Activated CD4-positive, alpha-beta memory T cell treated with anti-CD3 and anti-CD28 coated beads for 36 hours (primary cell): ENCODE results near the gene MAML3. TPM values are rescaled to one million over a fixed set of nuclear protein-coding genes. Genes with fewer than 3 reads are reported as not detected.

Experiments used
- CTCF ChIA-PET: fragments of 350-600 bp; sonication (Branson Sonifier 250); formaldehyde crosslinking; loops from one replicate; lab custom pipeline; 2021; ENCODE audit warnings: antibody characterized with exemption, inconsistent platforms; lab: Charles Lee
- POLR2A ChIA-PET: fragments of 350-600 bp; sonication (Branson Sonifier 250); formaldehyde crosslinking; loops from one replicate; lab custom pipeline; 2021; ENCODE audit warnings: antibody characterized with exemption; lab: Charles Lee
- DNase-seq: peaks from one replicate; pipeline ENCODE4 v3.0.0-alpha.2; 2020
- H3K27ac Mint-ChIP-seq: one replicate; pipeline ENCODE4 v1.8.0; 2021; ENCODE audit warnings: mixed read lengths
- H3K27me3 Mint-ChIP-seq: one replicate; pipeline ENCODE4 v1.8.0; 2021; ENCODE audit warnings: mixed read lengths
- H3K36me3 Mint-ChIP-seq: one replicate; pipeline ENCODE4 v1.8.0; 2021; ENCODE audit warnings: mixed read lengths
- H3K4me1 Mint-ChIP-seq: one replicate; pipeline ENCODE4 v1.8.0; 2021; ENCODE audit warnings: low read depth, mixed read lengths
- H3K4me3 Mint-ChIP-seq: one replicate; pipeline ENCODE4 v1.8.0; 2021; ENCODE audit warnings: mild to moderate bottlenecking, mixed read lengths
- H3K9me3 Mint-ChIP-seq: one replicate; pipeline ENCODE4 v1.8.0; 2021; ENCODE audit warnings: mixed read lengths
- intact Hi-C: fragments of 100-400 bp; cut with micrococcal nuclease; formaldehyde crosslinking; loops from one replicate; pipeline ENCODE4 v1.15.1; 2023
- total RNA-seq, 2 experiments: library from RNA; stranded (reverse); gene quantifications; one replicate each; pipeline ENCODE4 v1.2.3, GENCODE V29; 2021

The MAML3 gene
- total RNA-seq, 2 experiments from 2014 or later: 0.51 to 0.76 TPM

DNA sequence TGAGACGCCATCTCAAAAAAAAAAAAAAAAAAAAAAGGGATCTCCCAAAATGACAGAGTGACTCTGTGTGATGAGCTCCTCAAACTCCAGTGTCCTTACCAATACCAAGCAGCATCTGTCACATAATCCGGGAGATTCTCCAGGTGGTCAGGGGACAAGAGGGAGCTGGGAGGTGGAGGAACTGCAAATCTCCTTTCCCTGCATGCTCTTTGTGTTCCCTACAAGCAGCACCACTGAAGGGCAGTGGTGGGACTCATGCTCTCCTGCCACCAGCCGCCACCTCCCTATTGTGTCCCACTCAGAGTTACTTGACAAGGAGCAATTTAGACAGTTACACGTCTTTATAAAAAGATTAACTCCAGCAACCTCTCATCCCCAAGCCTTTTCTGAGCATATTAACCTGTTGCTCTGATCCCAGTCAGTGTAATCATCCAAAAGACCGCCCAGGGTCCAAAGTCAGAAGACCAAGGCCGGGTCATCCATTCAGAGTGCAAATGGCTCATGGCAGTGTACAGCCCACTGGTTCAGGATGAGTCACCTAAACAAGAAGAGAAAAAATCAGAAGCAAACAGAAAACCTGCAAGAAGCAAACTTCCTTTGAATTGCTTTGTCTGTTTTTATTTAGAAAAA, 464.8 kb downstream of the MAML3 start:
- H3K27ac Mint-ChIP-seq: no peak overlapping the region
- ChIA-PET POLR2A (no interaction called here), CTCF (no interaction called here)
- no peaks in the 10 kb centered on the region for H3K9me3 Mint-ChIP-seq
- no peaks in the 10 kb centered on the region for H3K27me3 Mint-ChIP-seq
- H3K4me1 Mint-ChIP-seq: peaks cover 3% of the 10 kb centered on the region
- DNase-seq: no peak
- intact Hi-C loops: no loop called here
- H3K36me3 Mint-ChIP-seq: no peaks in the 10 kb centered on the region
- no peak overlapping the region for H3K4me3 Mint-ChIP-seq

GRCh38 chr4:139686988-139687387, 467.0 kb downstream of the MAML3 start:
- no peak for DNase-seq
- POLR2A ChIA-PET: no interaction called here
- H3K4me3 Mint-ChIP-seq: no peak overlapping the region
- H3K9me3 Mint-ChIP-seq: no peaks in the 10 kb centered on the region
- H3K4me1 Mint-ChIP-seq: peaks cover 3% of the 10 kb centered on the region
- CTCF ChIA-PET: no interaction called here
- intact Hi-C loops: no loop called here
- H3K27me3 Mint-ChIP-seq: no peaks in the 10 kb centered on the region
- H3K27ac Mint-ChIP-seq: no peak overlapping the region
- no peaks in the 10 kb centered on the region for H3K36me3 Mint-ChIP-seq

DNA sequence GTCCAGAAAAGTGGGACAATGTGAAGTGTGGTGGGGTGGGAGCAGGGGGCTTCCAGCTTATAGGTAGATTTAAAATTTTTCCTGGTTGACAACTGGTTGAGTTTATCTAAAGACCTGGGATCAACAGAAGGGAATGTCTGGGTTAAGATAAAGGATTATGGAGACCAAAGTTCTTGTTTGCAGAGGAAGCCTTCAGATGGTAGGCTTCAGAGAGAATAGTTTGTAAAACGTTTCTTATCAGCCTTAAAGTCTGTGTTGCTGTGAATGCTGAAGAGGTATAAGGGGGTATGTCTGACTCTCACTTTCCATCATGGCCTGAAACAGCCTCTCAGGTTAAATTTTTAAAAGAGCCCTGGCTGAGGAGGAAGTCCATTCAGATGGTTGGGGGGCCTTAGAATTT, 467.9 kb downstream of the MAML3 start:
- Mint-ChIP-seq H3K4me3 (no peak overlapping the region), H3K36me3 (no peaks in the 10 kb centered on the region), H3K4me1 (peaks cover 3% of the 10 kb centered on the region), H3K9me3 (no peaks in the 10 kb centered on the region), H3K27ac (no peak overlapping the region), H3K27me3 (no peaks in the 10 kb centered on the region)
- ChIA-PET POLR2A (no interaction called here), CTCF (no interaction called here)
- no peak for DNase-seq
- intact Hi-C loops: no loop called here

GRCh38 chr4:139685180-139685579, 468.8 kb downstream of the MAML3 start:
- CTCF ChIA-PET: no interaction called here
- H3K27me3 Mint-ChIP-seq: no peaks in the 10 kb centered on the region
- no peak for DNase-seq
- no peaks in the 10 kb centered on the region for H3K9me3 Mint-ChIP-seq
- POLR2A ChIA-PET: no interaction called here
- no peak overlapping the region for H3K27ac Mint-ChIP-seq
- H3K4me3 Mint-ChIP-seq: no peak overlapping the region
- no peaks in the 10 kb centered on the region for H3K36me3 Mint-ChIP-seq
- H3K4me1 Mint-ChIP-seq: peaks cover 3% of the 10 kb centered on the region
- intact Hi-C loops: loop anchor here (2.0 kb wide), 1 partner anchor 28 kb away; no protein-coding TSS in a partner anchor

GRCh38 chr4:139684351-139684750, 469.6 kb downstream of the MAML3 start:
- Mint-ChIP-seq H3K27ac (no peak overlapping the region), H3K4me3 (no peak overlapping the region), H3K4me1 (peaks cover 3% of the 10 kb centered on the region), H3K36me3 (no peaks in the 10 kb centered on the region), H3K9me3 (no peaks in the 10 kb centered on the region), H3K27me3 (no peaks in the 10 kb centered on the region)
- ChIA-PET POLR2A (no interaction called here), CTCF (no interaction called here)
- no peak for DNase-seq
- intact Hi-C loops: loop anchor here (2.0 kb wide), 1 partner anchor 28 kb away; no protein-coding TSS in a partner anchor

DNA sequence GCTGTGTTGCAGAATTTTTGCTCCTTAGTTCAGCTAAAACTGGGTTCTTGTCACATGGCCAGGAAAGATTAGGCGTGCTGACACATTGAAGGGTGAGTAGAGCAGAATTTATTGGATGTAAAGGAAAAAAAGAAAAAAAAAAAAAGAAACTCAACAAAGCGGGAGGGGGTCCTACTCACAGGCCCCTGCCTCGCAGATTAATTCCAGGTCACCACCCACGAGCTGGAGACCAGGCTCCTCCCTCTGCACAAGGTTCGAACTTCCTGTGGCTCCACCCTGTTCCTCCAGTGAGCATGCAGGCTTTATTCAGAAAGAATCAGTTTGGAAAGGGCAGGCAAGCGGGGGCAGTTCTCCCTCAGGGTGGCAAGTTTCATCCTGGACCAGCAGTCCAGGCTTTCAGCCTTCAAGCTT, 471.2 kb downstream of the MAML3 start:
- intact Hi-C loops: no loop called here
- Mint-ChIP-seq H3K4me3 (no peak overlapping the region), H3K27me3 (no peaks in the 10 kb centered on the region), H3K36me3 (no peaks in the 10 kb centered on the region), H3K27ac (no peak overlapping the region), H3K9me3 (no peaks in the 10 kb centered on the region), H3K4me1 (peaks cover 3% of the 10 kb centered on the region)
- DNase-seq: no peak
- CTCF ChIA-PET: no interaction called here
- POLR2A ChIA-PET: no interaction called here

DNA sequence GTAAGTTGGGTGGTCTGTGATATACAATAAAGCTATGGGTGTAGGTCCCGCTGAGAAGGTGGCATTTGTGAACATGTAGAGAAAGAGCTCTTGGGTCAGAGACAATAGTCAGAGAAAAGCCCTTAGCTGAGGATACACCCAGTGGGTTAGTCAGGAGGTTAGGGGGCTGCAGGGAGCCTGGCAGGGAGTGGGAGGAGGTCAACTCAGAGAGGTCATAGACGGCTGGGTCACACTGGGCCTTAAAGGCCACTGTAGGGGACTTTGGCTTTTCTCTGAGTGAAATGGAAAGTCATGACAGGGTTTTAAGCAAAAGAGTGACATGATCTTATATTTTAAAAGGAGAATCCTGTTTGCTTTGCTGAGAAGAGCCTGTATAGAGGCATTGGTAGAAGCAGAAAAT, 471.7 kb downstream of the MAML3 start:
- CTCF ChIA-PET: no interaction called here
- no peak overlapping the region for H3K27ac Mint-ChIP-seq
- no peaks in the 10 kb centered on the region for H3K27me3 Mint-ChIP-seq
- no peaks in the 10 kb centered on the region for H3K9me3 Mint-ChIP-seq
- POLR2A ChIA-PET: no interaction called here
- no peaks in the 10 kb centered on the region for H3K36me3 Mint-ChIP-seq
- peaks cover 3% of the 10 kb centered on the region for H3K4me1 Mint-ChIP-seq
- no peak for DNase-seq
- H3K4me3 Mint-ChIP-seq: no peak overlapping the region
- intact Hi-C loops: no loop called here

- DNase-seq: no peak
- ChIA-PET CTCF (interaction anchor here (1.3 kb wide), 1 partner anchor 19 kb away, joined by 4 read pairs; no protein-coding TSS in a partner anchor), POLR2A (no interaction called here)
- no peaks in the 10 kb centered on the region for H3K9me3 Mint-ChIP-seq
- no peaks in the 10 kb centered on the region for H3K4me1 Mint-ChIP-seq
- H3K4me3 Mint-ChIP-seq: no peak overlapping the region
- no peaks in the 10 kb centered on the region for H3K27me3 Mint-ChIP-seq
- H3K27ac Mint-ChIP-seq: no peak overlapping the region
- no peaks in the 10 kb centered on the region for H3K36me3 Mint-ChIP-seq
- intact Hi-C loops: no loop called here
These were observed 476.9 kb downstream of the MAML3 start for GRCh38 chr4:139676913-139677585.

- ChIA-PET POLR2A (no interaction called here), CTCF (interaction anchor here (1.3 kb wide), 1 partner anchor 19 kb away, joined by 4 read pairs; no protein-coding TSS in a partner anchor)
- Mint-ChIP-seq H3K36me3 (no peaks in the 10 kb centered on the region), H3K27me3 (no peaks in the 10 kb centered on the region), H3K9me3 (no peaks in the 10 kb centered on the region), H3K4me1 (no peaks in the 10 kb centered on the region), H3K4me3 (no peak overlapping the region), H3K27ac (no peak overlapping the region)
- no peak for DNase-seq
- intact Hi-C loops: no loop called here
These were observed 477.6 kb downstream of the MAML3 start for GRCh38 chr4:139676365-139676764.

DNA sequence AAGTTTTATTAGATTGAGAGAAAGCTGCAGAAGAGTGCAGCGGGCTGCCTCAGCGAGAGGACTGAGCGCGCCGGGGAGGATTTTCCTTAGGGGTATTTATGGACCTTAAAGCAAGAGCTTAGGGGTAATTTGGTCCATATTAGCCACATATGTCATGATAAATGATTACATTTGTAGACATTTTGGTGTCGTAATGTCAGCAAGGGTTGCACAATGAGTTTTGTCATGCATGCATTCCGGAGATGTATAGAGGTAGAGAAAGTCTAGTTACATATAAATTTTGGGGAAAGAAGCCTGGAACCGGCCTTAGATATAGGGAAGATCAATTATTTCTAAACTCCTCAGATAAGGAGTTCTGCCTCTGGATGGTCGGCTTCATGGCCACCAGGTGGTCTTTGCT, 478.3 kb downstream of the MAML3 start:
- no peak overlapping the region for H3K4me3 Mint-ChIP-seq
- CTCF ChIA-PET: interaction anchor here (0.9 kb wide), 1 partner anchor 23 kb away, joined by 3 read pairs; no protein-coding TSS in a partner anchor
- intact Hi-C loops: no loop called here
- H3K9me3 Mint-ChIP-seq: no peaks in the 10 kb centered on the region
- H3K4me1 Mint-ChIP-seq: no peaks in the 10 kb centered on the region
- no peak for DNase-seq
- no peak overlapping the region for H3K27ac Mint-ChIP-seq
- H3K36me3 Mint-ChIP-seq: no peaks in the 10 kb centered on the region
- H3K27me3 Mint-ChIP-seq: no peaks in the 10 kb centered on the region
- POLR2A ChIA-PET: no interaction called here

GRCh38 chr4:139674875-139675550, 479.0 kb downstream of the MAML3 start:
- H3K27ac Mint-ChIP-seq: no peak overlapping the region
- CTCF ChIA-PET: interaction anchor here (0.9 kb wide), 1 partner anchor 23 kb away, joined by 3 read pairs; no protein-coding TSS in a partner anchor
- POLR2A ChIA-PET: no interaction called here

DNA sequence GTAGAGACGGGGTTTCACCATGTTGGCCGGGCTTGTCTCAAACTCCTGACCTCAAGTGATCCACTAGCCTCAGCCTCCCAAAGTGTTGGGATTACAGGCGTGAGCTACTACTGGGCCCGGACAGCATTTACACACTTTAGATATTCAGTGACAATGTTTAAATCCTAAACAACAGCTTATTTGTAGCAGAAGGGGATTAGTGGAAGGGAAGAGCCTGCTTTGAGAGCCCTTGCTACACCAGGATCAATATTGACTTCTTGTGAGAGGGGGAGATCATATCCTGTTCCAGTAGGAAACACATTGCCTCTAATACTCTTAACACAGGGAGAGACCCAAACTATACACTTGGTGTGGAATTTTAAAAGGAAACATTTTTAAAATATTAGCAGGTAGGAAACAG, 481.3 kb downstream of the MAML3 start:
- Mint-ChIP-seq H3K9me3 (no peaks in the 10 kb centered on the region), H3K27ac (no peak overlapping the region), H3K4me3 (no peak overlapping the region), H3K27me3 (no peaks in the 10 kb centered on the region), H3K36me3 (no peaks in the 10 kb centered on the region), H3K4me1 (no peaks in the 10 kb centered on the region)
- ChIA-PET POLR2A (interaction anchor here (0.6 kb wide), 1 partner anchor 73 kb away, joined by 3 read pairs; no protein-coding TSS in a partner anchor), CTCF (interaction anchor here (2.5 kb wide), 1 partner anchor 15 kb away, joined by 10 read pairs; no protein-coding TSS in a partner anchor)
- intact Hi-C loops: no loop called here
- DNase-seq: no peak

More at GRCh38 chr4:139674875-139675550, 479.0 kb downstream of the MAML3 start:
- H3K36me3 Mint-ChIP-seq: no peaks in the 10 kb centered on the region
- no peaks in the 10 kb centered on the region for H3K9me3 Mint-ChIP-seq
- H3K27me3 Mint-ChIP-seq: no peaks in the 10 kb centered on the region
- no peak for DNase-seq
- H3K4me1 Mint-ChIP-seq: no peaks in the 10 kb centered on the region
- intact Hi-C loops: no loop called here
- H3K4me3 Mint-ChIP-seq: no peak overlapping the region
